NK-92 treated with Interleukin-12 subunit alpha and Interleukin-12 subunit beta, amount 100 ng/mL, for 24 hours (cell line): ENCODE data around the gene ZNF658.
"Not testable (repeated sequence)": the region's sequence is repeated elsewhere in the genome, so short reads cannot be mapped to it uniquely, and the experiment has no call there.

Experiments used
- DNase-seq: peaks from one replicate; lab custom pipeline; 2025; lab: John Stamatoyannopoulos, UW

Gene ZNF658

GRCh38 chr9:66900490-66901131 is at the start of gene ZNF658:
ZNF658 (plus strand) TSS chr9:66900725; CDS start chr9:66903562, 2,837 bp downstream.
- DNase-seq: not testable (repeated sequence)

GRCh38 chr9:66861732-66862131 is 38.8 kb upstream of the ZNF658 start:
- not testable (repeated sequence) for DNase-seq

GRCh38 chr9:66868660-66869059 is 31.9 kb upstream of the ZNF658 start:
- DNase-seq: not testable (repeated sequence)

GRCh38 chr9:66880605-66881004 is 19.9 kb upstream of the ZNF658 start:
- DNase-seq: not testable (repeated sequence)

- not testable (repeated sequence) for DNase-seq
These were observed 18.7 kb upstream of the ZNF658 start for GRCh38 chr9:66881847-66882246.

- not testable (repeated sequence) for DNase-seq
These were observed 10.2 kb upstream of the ZNF658 start for GRCh38 chr9:66890334-66890733.

GRCh38 chr9:66901141-66901540 is 616 bp downstream of the ZNF658 start:
- DNase-seq: not testable (repeated sequence)

GRCh38 chr9:66909560-66909959 is 9.0 kb downstream of the ZNF658 start:
- DNase-seq: not testable (repeated sequence)

GRCh38 chr9:66920072-66920471 is 19.5 kb downstream of the ZNF658 start:
- DNase-seq: not testable (repeated sequence)

- DNase-seq: not testable (repeated sequence)
These were observed 35.8 kb downstream of the ZNF658 start for GRCh38 chr9:66936194-66936870.

- not testable (repeated sequence) for DNase-seq
These were observed 37.1 kb downstream of the ZNF658 start for GRCh38 chr9:66937662-66938061.

- DNase-seq: not testable (repeated sequence)
These were observed 37.8 kb downstream of the ZNF658 start for GRCh38 chr9:66938322-66938721.

GRCh38 chr9:66939878-66940830 is 39.6 kb downstream of the ZNF658 start:
- DNase-seq: not testable (repeated sequence)

- not testable (repeated sequence) for DNase-seq
These were observed 42.1 kb downstream of the ZNF658 start for GRCh38 chr9:66942400-66943155.

- DNase-seq: not testable (repeated sequence)
These were observed 52.1 kb downstream of the ZNF658 start for GRCh38 chr9:66952576-66952975.
